PC-3 (cell line): ENCODE data around the gene TKTL1. TPM values are rescaled to one million over a fixed set of nuclear protein-coding genes. Genes with fewer than 3 reads are reported as not detected.
"Not testable (repeated sequence)": the region's sequence is repeated elsewhere in the genome, so short reads cannot be mapped to it uniquely, and the experiment has no call there.

Source experiments
- ATAC-seq: fragments of 200-7000 bp; cut with Tn5 transposase; 2 replicates; pipeline ENCODE4 v1.9.1; 2020; ENCODE audit warnings: mild to moderate bottlenecking, moderate library complexity
- BruUV-seq: library from RNA; stranded (reverse); fragments of 400-500 nt; replicated peaks from 2 replicates; lab custom pipeline; 2021; lab: Mats Ljungman, UMichigan
- CTCF ChIA-PET: fragments of 300-600 bp; sonication (Branson Sonifier 250); formaldehyde crosslinking; loops from one replicate; lab custom pipeline; 2022; ENCODE audit warnings: antibody characterized with exemption; lab: Charles Lee
- POLR2A ChIA-PET: fragments of 300-600 bp; sonication (Branson Sonifier 250); formaldehyde crosslinking; loops from one replicate; lab custom pipeline; 2022; ENCODE audit warnings: antibody characterized with exemption; ENCODE audit not compliant: unreplicated experiment; lab: Charles Lee
- DNase-seq: peaks from one replicate; pipeline ENCODE4 v3.0.0-alpha.2; 2015
- H2AFZ ChIP-seq: fragments of 300-600 bp; sonication (generic); 2 replicates; pipeline ENCODE4 v1.6.0; 2016; ENCODE audit warnings: antibody characterized with exemption, low read length
- H3F3A ChIP-seq: fragments of 300-600 bp; sonication (generic); one replicate; pipeline ENCODE4 v1.6.0; 2017; ENCODE audit warnings: antibody characterized with exemption, low read length, control low read depth, mild to moderate bottlenecking; ENCODE audit not compliant: unreplicated experiment
- H3K27ac ChIP-seq: fragments of 300-600 bp; sonication (generic); 2 replicates; pipeline ENCODE4 v1.5.1; 2016; ENCODE audit warnings: mild to moderate bottlenecking, low read length
- H3K27me3 ChIP-seq: fragments of 300-600 bp; sonication (generic); 2 replicates; pipeline ENCODE4 v1.6.1; 2016; ENCODE audit warnings: low read length, mixed read lengths
- H3K36me3 ChIP-seq: fragments of 300-600 bp; sonication (generic); 2 replicates; pipeline ENCODE4 v1.6.1; 2016; ENCODE audit warnings: low read depth, mixed run types, low read length, mixed read lengths
- H3K4me1 ChIP-seq: fragments of 300-600 bp; sonication (generic); 2 replicates; pipeline ENCODE4 v1.5.1; 2016; ENCODE audit warnings: low read length; ENCODE audit not compliant: insufficient read depth
- H3K4me2 ChIP-seq: fragments of 300-600 bp; sonication (generic); 2 replicates; pipeline ENCODE4 v1.6.0; 2016; ENCODE audit warnings: low read length
- H3K4me3 ChIP-seq: fragments of 300-600 bp; sonication (generic); 2 replicates; pipeline ENCODE4 v1.5.1; 2016; ENCODE audit warnings: mild to moderate bottlenecking, low read length, mixed read lengths
- H3K79me2 ChIP-seq: fragments of 300-600 bp; sonication (generic); 2 replicates; pipeline ENCODE4 v1.6.1; 2017; ENCODE audit warnings: low read length, mixed read lengths
- H3K9ac ChIP-seq: fragments of 300-600 bp; sonication (generic); 2 replicates; pipeline ENCODE4 v1.6.0; 2016; ENCODE audit warnings: mild to moderate bottlenecking, low read length
- H3K9me2 ChIP-seq: fragments of 300-600 bp; sonication (generic); replicated peaks from 2 replicates; pipeline ENCODE4 v1.6.1; 2016; ENCODE audit warnings: mixed run types, low read length, mixed read lengths
- H3K9me3 ChIP-seq: fragments of 300-600 bp; sonication (generic); 2 replicates; pipeline ENCODE4 v1.6.1; 2016; ENCODE audit warnings: low read length, mixed read lengths
- H4K20me1 ChIP-seq: fragments of 300-600 bp; sonication (generic); 2 replicates; pipeline ENCODE4 v1.6.1; 2016; ENCODE audit warnings: low read length, mixed read lengths
- EZH2 ChIP-seq: fragments of 300-600 bp; sonication (generic); IDR thresholded peaks from one replicate; pipeline ENCODE4 v1.6.1; 2017; ENCODE audit warnings: antibody characterized with exemption, mild to moderate bottlenecking, low read length; ENCODE audit not compliant: unreplicated experiment
- EZH2phosphoT487 ChIP-seq: fragments of 300-600 bp; sonication (generic); IDR thresholded peaks from 2 replicates; pipeline ENCODE4 v1.6.1; 2018; ENCODE audit warnings: mild to moderate bottlenecking, antibody characterized with exemption, low read length, borderline replicate concordance
- intact Hi-C: fragments of 100-400 bp; cut with micrococcal nuclease; formaldehyde crosslinking; loops from 2 replicates; pipeline ENCODE4 v1.9.0; 2023
- total RNA-seq: library from RNA; depleted of rRNA; stranded (reverse); fragments of >200 nt; gene quantifications from 2 replicates; pipeline ENCODE4 v1.2.3, GENCODE V29; 2014
- TF ChIP-seq, protein P1 (sequence below): fragments of 300-600 bp; sonication (generic); conservative IDR thresholded peaks from 2 replicates; pipeline ENCODE4 v1.5.1; 2017; ENCODE audit warnings: antibody characterized with exemption, low read depth, mild to moderate bottlenecking, low read length

The TKTL1 gene
- total RNA-seq, 1 experiment from 2014 or later, result not detected

- no peak overlapping the region for H3K27ac ChIP-seq
- H4K20me1 ChIP-seq, result no peaks in the 10 kb centered on the region
- H3K9me2 ChIP-seq, result no peaks in the 10 kb centered on the region
- CTCF ChIA-PET, result no interaction called here
- H3K9me3 ChIP-seq, result no peaks in the 10 kb centered on the region
- no TSS peak for BruUV-seq
- H3K9ac ChIP-seq, result no peak overlapping the region
- H2AFZ ChIP-seq, result no peak overlapping the region
- H3K36me3 ChIP-seq, result no peaks in the 10 kb centered on the region
- H3F3A ChIP-seq, result no peaks in the 10 kb centered on the region
- H3K79me2 ChIP-seq, result no peaks in the 10 kb centered on the region
- POLR2A ChIA-PET, result no interaction called here
- ATAC-seq (no peak), DNase-seq (no peak)
- H3K4me1 ChIP-seq, result no peaks in the 10 kb centered on the region
- H3K4me2 ChIP-seq, result no peak overlapping the region
- no peaks in the 10 kb centered on the region for H3K27me3 ChIP-seq
- TF ChIP-seq EZH2 (no peak), EZH2phosphoT487 (no peak)
- TF ChIP-seq, protein P1, sequence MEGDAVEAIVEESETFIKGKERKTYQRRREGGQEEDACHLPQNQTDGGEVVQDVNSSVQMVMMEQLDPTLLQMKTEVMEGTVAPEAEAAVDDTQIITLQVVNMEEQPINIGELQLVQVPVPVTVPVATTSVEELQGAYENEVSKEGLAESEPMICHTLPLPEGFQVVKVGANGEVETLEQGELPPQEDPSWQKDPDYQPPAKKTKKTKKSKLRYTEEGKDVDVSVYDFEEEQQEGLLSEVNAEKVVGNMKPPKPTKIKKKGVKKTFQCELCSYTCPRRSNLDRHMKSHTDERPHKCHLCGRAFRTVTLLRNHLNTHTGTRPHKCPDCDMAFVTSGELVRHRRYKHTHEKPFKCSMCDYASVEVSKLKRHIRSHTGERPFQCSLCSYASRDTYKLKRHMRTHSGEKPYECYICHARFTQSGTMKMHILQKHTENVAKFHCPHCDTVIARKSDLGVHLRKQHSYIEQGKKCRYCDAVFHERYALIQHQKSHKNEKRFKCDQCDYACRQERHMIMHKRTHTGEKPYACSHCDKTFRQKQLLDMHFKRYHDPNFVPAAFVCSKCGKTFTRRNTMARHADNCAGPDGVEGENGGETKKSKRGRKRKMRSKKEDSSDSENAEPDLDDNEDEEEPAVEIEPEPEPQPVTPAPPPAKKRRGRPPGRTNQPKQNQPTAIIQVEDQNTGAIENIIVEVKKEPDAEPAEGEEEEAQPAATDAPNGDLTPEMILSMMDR, result no peak
- H3K4me3 ChIP-seq, result no peak overlapping the region
- intact Hi-C loops, result no loop called here
Observed at GRCh38 chrX:154334496-154334895, 38.9 kb downstream of the TKTL1 start.

DNA sequence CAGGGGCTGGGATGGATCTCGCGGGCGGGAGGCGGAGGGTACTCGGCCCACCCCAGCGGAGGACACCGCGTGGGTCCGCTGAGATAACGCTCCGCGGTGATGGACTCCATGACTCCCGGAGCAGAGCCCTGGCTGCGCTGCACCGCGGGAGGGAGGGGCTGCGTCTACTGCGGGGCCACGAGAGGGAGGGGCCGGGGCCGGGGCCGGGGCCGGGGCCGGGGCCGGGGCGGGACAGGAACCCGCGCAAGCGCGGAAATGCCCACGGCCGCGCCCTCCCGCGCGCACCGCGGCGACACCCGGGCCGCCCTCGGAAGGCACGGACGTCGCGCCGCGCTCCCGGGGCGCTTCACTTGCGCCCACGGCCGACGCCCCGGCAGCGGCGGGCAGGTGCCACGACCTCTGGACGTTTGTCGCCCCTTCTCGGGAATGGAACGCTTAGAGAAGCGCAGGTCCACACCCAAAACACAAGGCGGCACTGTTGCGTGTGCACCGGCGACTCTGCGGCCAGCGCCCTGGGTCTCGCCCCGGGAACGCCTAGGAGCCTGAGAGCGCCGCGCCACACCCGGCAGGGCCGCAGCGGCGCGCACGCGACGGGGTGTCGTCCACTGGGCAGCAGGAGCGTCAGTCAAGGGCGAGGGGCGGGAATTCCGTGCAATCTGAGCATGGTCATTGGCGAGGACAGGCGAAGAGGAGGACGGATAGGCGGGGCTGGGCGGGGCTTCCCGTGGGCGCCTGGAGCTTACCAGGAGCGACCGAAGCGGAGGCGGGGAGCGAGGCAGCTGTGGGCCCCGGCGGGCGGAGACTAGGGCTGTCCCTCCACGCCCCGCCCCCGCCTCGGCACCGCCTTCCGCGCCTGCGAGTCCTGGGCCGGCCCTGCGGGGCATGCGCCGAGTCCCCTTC, 46.1 kb downstream of the TKTL1 start:
- H3K27me3 ChIP-seq, result not testable (repeated sequence)

GRCh38 chrX:154343063-154343462, 47.5 kb downstream of the TKTL1 start:
- BruUV-seq, intact Hi-C loops, H3K27ac ChIP-seq, DNase-seq, POLR2A ChIA-PET, H3F3A ChIP-seq, H3K9ac ChIP-seq, H3K4me3 ChIP-seq, H3K4me2 ChIP-seq, H3K9me2 ChIP-seq, H3K79me2 ChIP-seq, H3K4me1 ChIP-seq, H3K27me3 ChIP-seq, H3K9me3 ChIP-seq, CTCF ChIA-PET, H2AFZ ChIP-seq, H4K20me1 ChIP-seq, H3K36me3 ChIP-seq: not testable (repeated sequence)
- peak; percentile 5 for ATAC-seq

More for the DNA sequence above, 46.1 kb downstream of the TKTL1 start:
- CTCF ChIA-PET, H3K36me3 ChIP-seq, H4K20me1 ChIP-seq, DNase-seq, H3K9me3 ChIP-seq, H3K9ac ChIP-seq, POLR2A ChIA-PET, intact Hi-C loops, H2AFZ ChIP-seq, BruUV-seq, H3K27ac ChIP-seq, H3K4me1 ChIP-seq, H3K4me3 ChIP-seq, H3F3A ChIP-seq, H3K79me2 ChIP-seq, H3K4me2 ChIP-seq, H3K9me2 ChIP-seq: not testable (repeated sequence)
- peak; percentile 67 for ATAC-seq

DNA sequence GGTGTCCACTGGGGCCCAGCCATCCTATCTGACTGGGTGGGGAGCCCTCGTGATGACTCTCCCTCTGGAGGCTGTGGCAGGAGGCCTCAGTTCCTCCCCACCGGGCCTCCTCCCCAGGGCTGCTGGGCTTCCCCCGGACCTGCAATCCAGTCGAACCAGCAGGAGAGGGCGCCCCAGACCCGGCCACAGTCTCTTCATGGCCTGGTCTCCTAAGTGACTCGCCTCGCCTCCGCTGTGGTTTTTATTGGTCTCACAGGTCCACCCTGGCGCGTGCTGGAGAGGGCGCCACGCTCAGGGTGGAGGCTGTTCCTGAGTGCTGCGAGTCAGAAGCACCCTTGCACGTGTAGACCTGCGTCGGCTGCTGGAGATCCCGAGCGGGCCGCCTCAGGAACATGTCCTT, 48.0 kb downstream of the TKTL1 start:
- H3K27me3 ChIP-seq, H3K79me2 ChIP-seq, H3K9me3 ChIP-seq, DNase-seq, H2AFZ ChIP-seq, H3K4me1 ChIP-seq, H3F3A ChIP-seq, H3K27ac ChIP-seq, CTCF ChIA-PET, H3K4me2 ChIP-seq, H3K36me3 ChIP-seq, H3K4me3 ChIP-seq, H4K20me1 ChIP-seq, intact Hi-C loops, H3K9ac ChIP-seq, BruUV-seq, POLR2A ChIA-PET, H3K9me2 ChIP-seq: not testable (repeated sequence)
- ATAC-seq, result peak; percentile 27
